ENCODE measurements around the gene YDJC.

DNA sequence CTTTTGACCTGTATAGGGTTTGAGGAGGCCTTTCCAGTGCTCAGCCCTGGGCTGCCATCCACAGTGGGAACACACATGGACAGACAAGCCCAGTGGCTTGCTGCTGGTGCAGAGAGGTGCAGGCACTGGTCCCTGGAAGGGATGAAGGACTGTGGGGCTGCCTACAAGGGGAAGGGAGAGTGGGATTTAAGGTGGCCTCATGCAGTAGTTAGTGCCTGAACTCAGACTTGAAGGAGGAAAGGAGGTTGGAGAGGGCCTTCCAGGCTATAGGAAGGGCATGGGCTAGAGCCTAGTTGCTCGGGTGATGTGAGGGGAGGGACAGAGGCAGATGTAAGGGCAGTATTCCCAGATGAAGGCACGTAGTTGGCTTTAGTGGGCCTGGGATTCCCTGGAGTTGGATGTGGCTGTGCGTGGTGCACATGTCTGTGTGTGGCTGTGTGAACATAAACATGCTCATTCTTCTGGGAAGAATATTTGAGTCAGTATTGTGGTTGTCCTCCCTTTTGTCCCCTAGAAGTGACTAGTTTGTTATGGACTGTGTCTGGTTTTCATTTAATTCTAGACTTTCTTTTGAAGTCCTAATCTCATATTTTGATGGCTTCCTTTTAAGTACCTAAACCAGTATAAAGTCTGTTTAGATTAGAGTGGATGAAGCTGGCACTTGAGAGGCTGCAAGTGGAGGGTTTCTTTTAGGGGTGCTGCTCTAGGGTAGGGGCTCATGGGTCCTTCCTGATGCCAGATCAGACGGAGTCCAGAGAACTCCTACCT is 18.4 kb downstream of the YDJC start:
- no peak for TF ChIP-seq CTCF (IDR thresholded peaks at IDR 0.05; ENCODE audit: low read depth, low read length)
- TF ChIP-seq EZH2phosphoT487 (IDR thresholded peaks at IDR 0.05; ENCODE audit: low read depth): no peak

Measured in OCI-LY3 (cell line).